Measurements from ENCODE around the gene SLC6A9. TPM values are rescaled to one million over a fixed set of nuclear protein-coding genes. Genes with fewer than 3 reads are reported as not detected.

The SLC6A9 gene
- total RNA-seq, 2 donors from 2014 or later, result 4.6 to 5.6 TPM

DNA sequence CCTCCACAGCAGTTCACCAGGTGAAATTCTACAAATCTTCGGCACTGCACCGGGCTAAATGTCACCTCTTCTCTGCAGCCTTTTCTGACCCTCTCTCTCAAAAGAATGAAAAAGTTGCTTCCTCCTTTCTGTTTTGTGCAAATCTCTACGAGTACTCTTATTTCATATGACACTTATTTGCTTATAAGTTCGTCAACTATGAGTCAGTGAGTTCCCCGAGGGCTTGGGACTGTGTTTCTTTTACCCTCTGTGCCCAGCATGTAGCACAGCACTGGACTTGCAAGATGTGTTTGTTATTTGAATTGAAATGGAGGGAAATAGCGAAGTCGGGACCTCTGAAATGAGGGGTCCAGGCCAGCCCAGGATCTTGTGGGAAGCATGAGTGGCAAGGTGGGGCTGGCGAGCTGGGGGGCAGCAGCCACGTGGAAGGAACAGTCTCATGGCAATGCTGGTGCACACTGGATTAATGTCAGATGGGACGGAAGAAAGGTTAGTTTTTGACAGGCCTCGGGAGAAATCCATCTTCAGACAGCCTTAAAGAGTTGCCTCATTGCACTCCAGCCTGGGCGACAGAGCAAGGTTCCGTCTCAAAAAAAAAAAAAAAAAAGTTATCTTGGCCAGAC lies 6.2 kb downstream of the SLC6A9 start:
- intact Hi-C loops (cut with DNase I), result no loop called here
- Histone ChIP-seq H3K4me1 (replicated peaks) (no peaks in the 10 kb centered on the region), H3K27me3 (replicated peaks; ENCODE audit: insufficient read depth) (no peaks in the 10 kb centered on the region), H3K36me3 (no peaks in the 10 kb centered on the region), H3K4me3 (no peak overlapping the region), H3K27ac (no peak overlapping the region), H3K9me3 (no peaks in the 10 kb centered on the region)
- DNase-seq (ENCODE audit: low spot score), result no peak
- WGBS, result 86% methylated on average over 13 of the region's 13 CpGs
- no peak for TF ChIP-seq POLR2A (IDR thresholded peaks at IDR 0.05)

DNA sequence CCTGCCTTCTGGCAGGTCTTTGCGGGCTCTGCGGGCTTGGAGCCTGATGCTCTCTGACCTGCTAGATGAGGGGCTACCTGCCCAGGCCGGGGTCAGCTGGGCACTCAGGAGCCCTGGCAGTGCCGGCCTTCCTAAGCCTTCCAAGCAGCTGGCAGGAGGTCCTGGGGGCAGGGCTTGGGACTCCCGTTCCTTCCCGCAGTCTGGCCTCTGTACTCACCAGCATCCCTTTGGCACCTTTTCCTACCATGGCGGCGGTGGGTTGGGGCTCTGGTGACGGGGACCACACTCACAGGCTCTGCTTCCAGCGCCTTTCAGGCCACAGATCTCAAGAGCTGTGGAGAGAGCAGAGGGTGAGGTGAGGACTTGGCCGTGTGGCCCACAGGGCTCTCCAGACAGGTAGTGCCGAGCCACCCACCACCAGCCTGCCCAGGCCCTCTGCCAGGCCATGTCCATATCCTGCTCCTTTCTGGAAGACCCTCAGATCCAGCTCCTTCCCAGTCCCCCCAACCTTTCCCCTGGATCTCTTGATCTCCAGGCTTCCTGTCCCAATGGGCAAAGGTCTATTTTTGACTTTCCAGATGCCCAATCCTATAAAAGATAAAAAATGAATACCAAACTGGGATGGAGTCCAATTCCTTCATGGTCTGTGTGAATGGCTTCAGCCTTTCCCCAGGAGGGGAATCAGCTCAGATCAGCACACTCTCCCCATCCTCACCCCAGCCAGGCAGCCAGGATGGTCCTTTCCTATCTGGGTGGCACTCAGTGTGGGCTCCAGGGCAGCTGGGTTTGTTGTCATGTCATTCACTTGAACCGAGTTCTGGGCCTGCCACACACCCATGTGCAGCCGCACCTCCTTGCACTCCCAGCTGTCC lies 7.0 kb downstream of the SLC6A9 start:
- intact Hi-C loops (cut with DNase I), result no loop called here
- TF ChIP-seq POLR2AphosphoS5 (IDR thresholded peaks at IDR 0.05) (no peak), POLR2A (IDR thresholded peaks at IDR 0.05) (no peak)
- TF ChIP-seq, protein P1, sequence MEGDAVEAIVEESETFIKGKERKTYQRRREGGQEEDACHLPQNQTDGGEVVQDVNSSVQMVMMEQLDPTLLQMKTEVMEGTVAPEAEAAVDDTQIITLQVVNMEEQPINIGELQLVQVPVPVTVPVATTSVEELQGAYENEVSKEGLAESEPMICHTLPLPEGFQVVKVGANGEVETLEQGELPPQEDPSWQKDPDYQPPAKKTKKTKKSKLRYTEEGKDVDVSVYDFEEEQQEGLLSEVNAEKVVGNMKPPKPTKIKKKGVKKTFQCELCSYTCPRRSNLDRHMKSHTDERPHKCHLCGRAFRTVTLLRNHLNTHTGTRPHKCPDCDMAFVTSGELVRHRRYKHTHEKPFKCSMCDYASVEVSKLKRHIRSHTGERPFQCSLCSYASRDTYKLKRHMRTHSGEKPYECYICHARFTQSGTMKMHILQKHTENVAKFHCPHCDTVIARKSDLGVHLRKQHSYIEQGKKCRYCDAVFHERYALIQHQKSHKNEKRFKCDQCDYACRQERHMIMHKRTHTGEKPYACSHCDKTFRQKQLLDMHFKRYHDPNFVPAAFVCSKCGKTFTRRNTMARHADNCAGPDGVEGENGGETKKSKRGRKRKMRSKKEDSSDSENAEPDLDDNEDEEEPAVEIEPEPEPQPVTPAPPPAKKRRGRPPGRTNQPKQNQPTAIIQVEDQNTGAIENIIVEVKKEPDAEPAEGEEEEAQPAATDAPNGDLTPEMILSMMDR (IDR thresholded peaks at IDR 0.05), result no peak
- Histone ChIP-seq H3K27me3 (replicated peaks; ENCODE audit: insufficient read depth) (no peaks in the 10 kb centered on the region), H3K9me3 (no peaks in the 10 kb centered on the region), H3K27ac (no peak overlapping the region), H3K4me3 (no peak overlapping the region), H3K4me1 (replicated peaks) (no peaks in the 10 kb centered on the region), H3K36me3 (no peaks in the 10 kb centered on the region)
- no peak for DNase-seq (ENCODE audit: low spot score)
- WGBS, result 91% methylated on average over 14 of the region's 14 CpGs

DNA sequence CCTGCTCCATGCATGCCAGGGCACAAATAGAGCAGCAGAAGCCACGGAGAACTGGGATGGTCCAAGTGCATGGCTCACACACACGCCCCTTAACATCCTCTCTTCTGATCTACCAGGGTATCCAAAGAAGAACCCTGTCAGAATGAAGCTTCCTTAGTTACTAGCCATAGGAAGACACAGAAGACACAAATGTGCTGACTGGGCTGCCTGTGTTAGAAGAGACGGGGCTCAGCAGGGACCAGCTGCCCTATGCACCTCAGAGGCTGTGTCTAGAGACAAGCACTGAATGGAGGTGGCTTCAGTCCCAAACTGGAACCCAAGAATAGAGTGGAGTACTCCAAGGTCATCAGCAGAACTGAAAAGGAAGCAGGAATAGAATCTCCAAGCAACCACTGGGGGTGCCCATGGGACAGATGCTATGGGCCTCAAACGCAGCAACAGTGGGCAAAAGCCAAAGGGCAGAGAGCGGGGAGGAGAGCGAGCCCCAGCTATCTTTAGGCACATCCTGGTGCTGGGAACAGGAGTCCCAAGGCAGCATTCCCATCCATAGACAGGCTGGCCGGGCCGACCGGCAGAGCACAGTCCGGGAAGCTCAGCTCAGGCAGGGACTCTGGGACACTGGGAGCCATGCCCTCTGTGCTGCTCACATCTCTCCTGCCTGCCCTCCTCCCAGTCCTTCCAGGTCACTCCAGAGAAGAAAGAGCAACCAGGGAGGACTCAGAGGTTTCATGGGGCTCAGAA lies 9.5 kb downstream of the SLC6A9 start:
- DNase-seq (ENCODE audit: low spot score), result no peak
- intact Hi-C loops (cut with DNase I), result no loop called here
- H3K27me3 ChIP-seq (replicated peaks; ENCODE audit: insufficient read depth), result no peaks in the 10 kb centered on the region
- H3K9me3 ChIP-seq, result no peaks in the 10 kb centered on the region
- H3K36me3 ChIP-seq, result no peaks in the 10 kb centered on the region
- H3K4me3 ChIP-seq, result no peak overlapping the region
- no peaks in the 10 kb centered on the region for H3K4me1 ChIP-seq (replicated peaks)
- no peak overlapping the region for H3K27ac ChIP-seq
- TF ChIP-seq, protein P1 (IDR thresholded peaks at IDR 0.05), result no peak
- TF ChIP-seq POLR2AphosphoS5 (IDR thresholded peaks at IDR 0.05), result no peak
- no peak for TF ChIP-seq POLR2A (IDR thresholded peaks at IDR 0.05)
- 91% methylated on average over 10 of the region's 10 CpGs for WGBS

DNA sequence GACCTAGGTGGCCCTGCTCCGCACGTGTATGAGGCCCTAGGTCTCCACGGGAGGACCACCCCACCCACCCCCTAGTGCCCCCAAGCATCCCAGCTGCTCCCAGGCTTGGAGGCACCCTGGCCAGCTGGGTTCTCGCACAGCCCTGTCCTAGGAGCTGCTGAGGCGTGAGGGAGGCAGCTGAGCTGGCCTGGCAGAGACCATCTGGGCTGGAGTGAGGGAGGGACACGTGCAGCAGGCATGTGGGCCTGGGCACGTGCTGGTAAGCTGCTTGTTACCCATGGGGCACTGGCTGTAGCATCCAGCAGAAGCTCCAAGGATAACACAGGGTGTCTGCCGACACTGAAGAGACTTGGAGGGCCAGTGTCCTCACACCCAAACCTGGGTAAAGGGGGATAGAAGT lies 10.1 kb downstream of the SLC6A9 start:
- Histone ChIP-seq H3K4me1 (replicated peaks) (no peaks in the 10 kb centered on the region), H3K9me3 (no peaks in the 10 kb centered on the region), H3K36me3 (no peaks in the 10 kb centered on the region), H3K27ac (no peak overlapping the region), H3K4me3 (no peak overlapping the region), H3K27me3 (replicated peaks; ENCODE audit: insufficient read depth) (no peaks in the 10 kb centered on the region)
- DNase-seq (ENCODE audit: low spot score), result no peak
- TF ChIP-seq POLR2A (IDR thresholded peaks at IDR 0.05) (no peak), POLR2AphosphoS5 (IDR thresholded peaks at IDR 0.05) (no peak)
- TF ChIP-seq, protein P1 (IDR thresholded peaks at IDR 0.05), result no peak
- WGBS, result 96% methylated on average over 8 of the region's 8 CpGs
- intact Hi-C loops (cut with DNase I), result no loop called here

DNA sequence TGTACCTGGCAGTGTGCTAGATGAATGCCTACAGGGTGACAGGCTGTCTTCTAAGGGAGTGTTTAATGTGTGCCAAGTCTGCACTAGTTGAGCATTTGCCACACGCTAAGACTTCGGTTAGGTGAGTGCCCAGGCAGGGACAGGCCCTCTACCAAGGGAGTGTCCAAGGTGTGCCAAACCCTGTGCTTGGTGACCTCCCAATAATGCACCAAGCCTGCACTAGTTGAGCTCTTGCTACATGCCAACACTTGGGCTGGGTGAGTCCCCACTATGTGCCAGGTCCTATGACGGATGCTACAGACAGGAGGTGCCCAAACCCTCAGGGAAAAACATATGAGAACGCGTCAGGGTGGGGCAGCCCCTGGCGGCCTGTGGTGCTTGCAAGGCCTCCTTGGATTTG lies 10.8 kb downstream of the SLC6A9 start:
- intact Hi-C loops (cut with DNase I), result no loop called here
- DNase-seq (ENCODE audit: low spot score), result no peak
- WGBS, result 81% methylated on average over 6 of the region's 6 CpGs
- Histone ChIP-seq H3K27ac (no peak overlapping the region), H3K4me1 (replicated peaks) (no peaks in the 10 kb centered on the region), H3K36me3 (no peaks in the 10 kb centered on the region), H3K27me3 (replicated peaks; ENCODE audit: insufficient read depth) (no peaks in the 10 kb centered on the region), H3K9me3 (no peaks in the 10 kb centered on the region), H3K4me3 (no peak overlapping the region)
- TF ChIP-seq, protein P1 (IDR thresholded peaks at IDR 0.05), result no peak
- TF ChIP-seq POLR2A (IDR thresholded peaks at IDR 0.05) (no peak), POLR2AphosphoS5 (IDR thresholded peaks at IDR 0.05) (no peak)

All from prostate gland (tissue), 2 donors.